SK-N-SH treated with all-trans-retinoic acid at 6 μM for 48 hours (cell line): ENCODE data around the gene NAV3.

ENCODE experiments used
- ATAC-seq: fragments of 200-7000 bp; cut with Tn5 transposase; 3 replicates; pipeline ENCODE4 v1.9.1; 2020; ENCODE audit warnings: mild to moderate bottlenecking, moderate library complexity
- ARNTL ChIP-seq: fragments of 450-650 bp; formaldehyde crosslinking; IDR thresholded peaks from 2 replicates; pipeline ENCODE4 v1.5.0; 2020; ENCODE audit warnings: low read depth, mild to moderate bottlenecking, moderate library complexity, borderline replicate concordance
- CSRNP3 ChIP-seq: fragments of 250-450 bp; sonication (Bioruptor Pico); IDR thresholded peaks from 2 replicates; pipeline ENCODE4 v1.5.1; 2021; ENCODE audit warnings: mild to moderate bottlenecking, moderate library complexity
- ESRRG ChIP-seq: fragments of 250-450 bp; sonication (Bioruptor Pico); IDR thresholded peaks from 2 replicates; pipeline ENCODE4 v1.6.1; 2021; ENCODE audit warnings: mild to moderate bottlenecking
- GLIS3 ChIP-seq: fragments of 250-450 bp; sonication (Bioruptor Pico); IDR thresholded peaks from 2 replicates; pipeline ENCODE4 v1.5.0; 2020; ENCODE audit warnings: mild to moderate bottlenecking, moderate library complexity
- ISL1 ChIP-seq: fragments of 250-450 bp; sonication (Bioruptor Pico); IDR thresholded peaks from 2 replicates; pipeline ENCODE4 v2.1.2; 2022; ENCODE audit warnings: mild to moderate bottlenecking, moderate library complexity
- OSR1 ChIP-seq: fragments of 250-450 bp; sonication (Bioruptor Pico); IDR thresholded peaks from 2 replicates; pipeline ENCODE4 v1.8.0; 2022; ENCODE audit warnings: moderate library complexity, mild to moderate bottlenecking, inconsistent platforms
- PATZ1 ChIP-seq: fragments of 250-450 bp; sonication (Bioruptor Pico); IDR thresholded peaks from 2 replicates; pipeline ENCODE4 v1.8.0; 2020; ENCODE audit warnings: mild to moderate bottlenecking, moderate library complexity, borderline replicate concordance
- POU6F1 ChIP-seq: fragments of 250-450 bp; sonication (Bioruptor Pico); IDR thresholded peaks from 2 replicates; pipeline ENCODE4 v1.8.0; 2021; ENCODE audit warnings: low read depth, mild to moderate bottlenecking, moderate library complexity, borderline replicate concordance
- PPARA ChIP-seq: fragments of 250-450 bp; sonication (Bioruptor Pico); IDR thresholded peaks from 2 replicates; pipeline ENCODE4 v1.5.0; 2020; ENCODE audit warnings: mild to moderate bottlenecking, borderline replicate concordance
- RARB ChIP-seq: fragments of 250-450 bp; sonication (Bioruptor Pico); IDR thresholded peaks from 2 replicates; pipeline ENCODE4 v1.8.0; 2021; ENCODE audit warnings: mild to moderate bottlenecking, moderate library complexity
- SNAI2 ChIP-seq: fragments of 250-450 bp; sonication (Bioruptor Pico); IDR thresholded peaks from 2 replicates; pipeline ENCODE4 v1.5.0; 2020; ENCODE audit warnings: mild to moderate bottlenecking, moderate library complexity
- TCF4 ChIP-seq: fragments of 250-450 bp; sonication (Bioruptor Pico); IDR thresholded peaks from 2 replicates; pipeline ENCODE4 v1.8.0; 2021; ENCODE audit warnings: mild to moderate bottlenecking, moderate library complexity, borderline replicate concordance
- TSHZ2 ChIP-seq: fragments of 250-450 bp; sonication (Bioruptor Pico); IDR thresholded peaks from 2 replicates; pipeline ENCODE4 v1.5.0; 2020; ENCODE audit warnings: mild to moderate bottlenecking, moderate library complexity
- ZFP3 ChIP-seq: fragments of 250-450 bp; sonication (Bioruptor Pico); IDR thresholded peaks from 2 replicates; pipeline ENCODE4 v1.5.0; 2020; ENCODE audit warnings: mild to moderate bottlenecking, moderate library complexity
- ZFP30 ChIP-seq: fragments of 450-650 bp; formaldehyde crosslinking; IDR thresholded peaks from 2 replicates; pipeline ENCODE4 v1.5.0; 2022; ENCODE audit warnings: mild to moderate bottlenecking, moderate library complexity
- ZNF565 ChIP-seq: fragments of 450-650 bp; formaldehyde crosslinking; conservative IDR thresholded peaks from 2 replicates; pipeline ENCODE4 v1.5.0; 2020; ENCODE audit warnings: low read depth, mild to moderate bottlenecking, moderate library complexity
- ZNF70 ChIP-seq: fragments of 450-650 bp; formaldehyde crosslinking; IDR thresholded peaks from 2 replicates; pipeline ENCODE4 v1.5.0; 2020; ENCODE audit warnings: mild to moderate bottlenecking, moderate library complexity

Gene NAV3

GRCh38 chr12:77995436-77996167, 164.9 kb downstream of the NAV3 start:
- peak; percentile 74 for ATAC-seq
- TF ChIP-seq ARNTL (CRISPR knock-in tag) (no peak), PPARA (CRISPR knock-in tag) (no peak), SNAI2 (CRISPR knock-in tag) (no peak), ZNF565 (CRISPR knock-in tag) (no peak), PATZ1 (CRISPR knock-in tag) (no peak), TSHZ2 (CRISPR knock-in tag) (no peak), ZFP30 (no peak), ZFP3 (CRISPR knock-in tag) (no peak), GLIS3 (no peak), ESRRG (CRISPR knock-in tag) (no peak), TCF4 (CRISPR knock-in tag) (no peak), OSR1 (CRISPR knock-in tag) (no peak), RARB (no peak)

GRCh38 chr12:77996670-77997069, 166.0 kb downstream of the NAV3 start:
- ATAC-seq: no peak
- TF ChIP-seq PATZ1 (CRISPR knock-in tag): no peak
- TF ChIP-seq CSRNP3: no peak
- TF ChIP-seq GLIS3: no peak
- no peak for TF ChIP-seq ZFP30
- no peak for TF ChIP-seq TCF4 (CRISPR knock-in tag)
- TF ChIP-seq OSR1 (CRISPR knock-in tag): no peak
- TF ChIP-seq ZNF70: no peak
- TF ChIP-seq ZNF565 (CRISPR knock-in tag): no peak
- TF ChIP-seq PPARA (CRISPR knock-in tag): no peak
- no peak for TF ChIP-seq ISL1 (CRISPR knock-in tag)
- TF ChIP-seq POU6F1 (CRISPR knock-in tag): no peak

- ATAC-seq: no peak
- TF ChIP-seq ZNF70 (no peak), RARB (no peak), TCF4 (CRISPR knock-in tag) (no peak)
These were observed 167.6 kb downstream of the NAV3 start for GRCh38 chr12:77998236-77998786.
